HEK293T (cell line): ENCODE measurements around the gene SATB1.

ENCODE experiments used
- CTCF ChIA-PET: fragments of 350-600 bp; formaldehyde crosslinking; extraction: SDS; loops from one replicate; lab custom pipeline; 2021; ENCODE audit warnings: antibody characterized with exemption, inconsistent platforms; lab: Yijun Ruan, JAX
- POLR2A ChIA-PET: fragments of 350-600 bp; formaldehyde crosslinking; extraction: SDS; loops from one replicate; lab custom pipeline; 2020; ENCODE audit warnings: antibody characterized with exemption, inconsistent platforms; lab: Yijun Ruan, JAX
- DNase-seq: peaks from one replicate; pipeline ENCODE4 v3.0.0; 2012; ENCODE audit warnings: mixed read lengths; ENCODE audit errors: extremely low spot score
- ARNT ChIP-seq: fragments of 450-650 bp; IDR thresholded peaks from 2 replicates; pipeline ENCODE4 v1.6.1; 2017; ENCODE audit warnings: mild to moderate bottlenecking
- BHLHE40 ChIP-seq: fragments of 450-650 bp; IDR thresholded peaks from 2 replicates; pipeline ENCODE4 v1.6.1; 2016; ENCODE audit warnings: mild to moderate bottlenecking, moderate library complexity, borderline replicate concordance
- CTBP1 ChIP-seq: fragments of 450-650 bp; IDR thresholded peaks from 2 replicates; pipeline ENCODE4 v1.6.1; 2016; ENCODE audit warnings: borderline replicate concordance
- ELF4 ChIP-seq: fragments of 450-650 bp; IDR thresholded peaks from 2 replicates; pipeline ENCODE4 v1.6.1; 2017; ENCODE audit warnings: antibody characterized with exemption
- FOXA1 ChIP-seq: fragments of 450-650 bp; IDR thresholded peaks from 2 replicates; pipeline ENCODE4 v1.6.1; 2016; ENCODE audit warnings: mild to moderate bottlenecking
- FOXK2 ChIP-seq: fragments of 450-650 bp; IDR thresholded peaks from 2 replicates; pipeline ENCODE4 v1.6.1; 2016; ENCODE audit warnings: mild to moderate bottlenecking
- FOXM1 ChIP-seq: fragments of 450-650 bp; IDR thresholded peaks from 2 replicates; pipeline ENCODE4 v1.6.1; 2017; ENCODE audit warnings: mild to moderate bottlenecking, borderline replicate concordance
- HDGF ChIP-seq: fragments of 450-650 bp; IDR thresholded peaks from 2 replicates; pipeline ENCODE4 v1.6.1; 2017; ENCODE audit warnings: antibody characterized with exemption, borderline replicate concordance
- L3MBTL2 ChIP-seq: fragments of 450-650 bp; conservative IDR thresholded peaks from 2 replicates; pipeline ENCODE4 v1.6.1; 2016; ENCODE audit warnings: mild to moderate bottlenecking
- LEF1 ChIP-seq: fragments of 450-650 bp; IDR thresholded peaks from 2 replicates; pipeline ENCODE4 v1.6.1; 2017; ENCODE audit warnings: mild to moderate bottlenecking, borderline replicate concordance
- NFRKB ChIP-seq: fragments of 450-650 bp; IDR thresholded peaks from 2 replicates; pipeline ENCODE4 v1.6.1; 2016; ENCODE audit warnings: mild to moderate bottlenecking, moderate library complexity
- SP1 ChIP-seq: fragments of 450-650 bp; IDR thresholded peaks from 2 replicates; pipeline ENCODE4 v1.6.1; 2017
- SUZ12 ChIP-seq: fragments of 450-650 bp; IDR thresholded peaks from 2 replicates; pipeline ENCODE4 v1.6.1; 2016; ENCODE audit warnings: mild to moderate bottlenecking
- TARDBP ChIP-seq: fragments of 450-650 bp; IDR thresholded peaks from 2 replicates; pipeline ENCODE4 v1.6.1; 2016
- ZNF384 ChIP-seq: fragments of 450-650 bp; IDR thresholded peaks from 2 replicates; pipeline ENCODE4 v1.6.1; 2016
- TF ChIP-seq, protein P1 (sequence below): fragments of 450-650 bp; IDR thresholded peaks from 2 replicates; pipeline ENCODE4 v1.6.1; 2016

Gene SATB1

DNA sequence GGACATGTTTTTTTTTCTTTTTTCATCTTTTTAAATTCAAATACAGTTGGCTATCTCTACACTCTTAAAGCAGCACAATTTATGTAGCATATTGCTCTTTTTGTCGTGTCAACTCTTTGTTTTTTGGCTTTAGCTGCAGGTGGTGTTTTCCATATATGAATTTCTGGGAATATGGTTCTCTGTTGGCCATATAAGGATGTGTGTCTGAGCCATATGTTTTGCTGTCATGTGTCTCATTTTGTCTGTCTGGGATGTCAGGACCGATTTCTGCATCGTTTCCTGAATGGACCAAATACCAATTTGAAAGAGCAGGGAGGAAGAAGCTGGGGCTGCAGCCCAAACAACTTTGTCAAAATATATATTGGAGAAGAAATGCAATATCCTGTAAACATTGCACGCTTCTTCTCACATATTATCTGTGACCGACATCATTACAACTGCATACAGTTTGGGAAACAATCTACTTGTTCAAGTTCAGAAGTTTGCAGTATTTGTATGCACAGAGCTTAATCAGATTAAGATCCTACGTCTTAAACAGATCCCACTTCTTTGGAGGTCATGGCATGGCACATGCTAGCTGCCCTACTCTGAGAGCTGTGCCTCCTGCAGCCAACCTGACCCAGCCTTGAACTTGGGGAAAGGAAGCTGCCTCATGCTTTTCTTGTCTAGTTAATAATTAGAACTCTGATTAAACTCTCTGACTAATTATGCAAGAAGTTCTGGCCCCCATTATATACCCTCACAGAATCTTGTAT, 4.0 kb upstream of the SATB1 start:
- TF ChIP-seq LEF1 (no peak), ZNF384 (no peak), HDGF (no peak), FOXM1 (no peak), L3MBTL2 (no peak), FOXA1 (no peak)
- CTCF ChIA-PET, result no interaction called here
- DNase-seq, result no peak
- POLR2A ChIA-PET, result no interaction called here

DNA sequence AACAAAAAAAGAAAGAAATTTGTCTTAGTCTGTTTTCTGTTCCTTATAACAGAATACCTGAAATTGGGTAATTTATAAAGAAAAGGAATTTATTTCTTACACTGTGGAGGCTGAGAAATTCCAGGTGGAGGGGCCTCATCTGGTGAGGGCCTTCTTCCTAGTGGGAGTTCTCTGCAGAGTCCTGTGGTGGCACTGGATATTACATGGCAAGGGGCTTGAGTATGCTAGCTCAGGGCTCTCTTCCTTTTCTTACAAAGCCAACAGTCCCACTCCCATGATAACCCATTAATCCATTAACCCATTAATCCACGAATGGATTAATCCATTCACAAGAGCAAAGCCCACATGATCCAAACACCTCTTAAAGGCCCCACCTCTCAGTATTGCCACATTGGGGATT, 2.9 kb upstream of the SATB1 start:
- TF ChIP-seq FOXK2 (no peak), CTBP1 (no peak), ELF4 (no peak), TARDBP (no peak), LEF1 (no peak), L3MBTL2 (no peak), SUZ12 (no peak), ZNF384 (no peak), BHLHE40 (no peak), ARNT (no peak), FOXM1 (no peak), SP1 (no peak), NFRKB (no peak), HDGF (no peak), FOXA1 (no peak)
- TF ChIP-seq, protein P1, sequence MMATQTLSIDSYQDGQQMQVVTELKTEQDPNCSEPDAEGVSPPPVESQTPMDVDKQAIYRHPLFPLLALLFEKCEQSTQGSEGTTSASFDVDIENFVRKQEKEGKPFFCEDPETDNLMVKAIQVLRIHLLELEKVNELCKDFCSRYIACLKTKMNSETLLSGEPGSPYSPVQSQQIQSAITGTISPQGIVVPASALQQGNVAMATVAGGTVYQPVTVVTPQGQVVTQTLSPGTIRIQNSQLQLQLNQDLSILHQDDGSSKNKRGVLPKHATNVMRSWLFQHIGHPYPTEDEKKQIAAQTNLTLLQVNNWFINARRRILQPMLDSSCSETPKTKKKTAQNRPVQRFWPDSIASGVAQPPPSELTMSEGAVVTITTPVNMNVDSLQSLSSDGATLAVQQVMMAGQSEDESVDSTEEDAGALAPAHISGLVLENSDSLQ, result no peak
- POLR2A ChIA-PET, result no interaction called here
- no peak for DNase-seq
- CTCF ChIA-PET, result no interaction called here

DNA sequence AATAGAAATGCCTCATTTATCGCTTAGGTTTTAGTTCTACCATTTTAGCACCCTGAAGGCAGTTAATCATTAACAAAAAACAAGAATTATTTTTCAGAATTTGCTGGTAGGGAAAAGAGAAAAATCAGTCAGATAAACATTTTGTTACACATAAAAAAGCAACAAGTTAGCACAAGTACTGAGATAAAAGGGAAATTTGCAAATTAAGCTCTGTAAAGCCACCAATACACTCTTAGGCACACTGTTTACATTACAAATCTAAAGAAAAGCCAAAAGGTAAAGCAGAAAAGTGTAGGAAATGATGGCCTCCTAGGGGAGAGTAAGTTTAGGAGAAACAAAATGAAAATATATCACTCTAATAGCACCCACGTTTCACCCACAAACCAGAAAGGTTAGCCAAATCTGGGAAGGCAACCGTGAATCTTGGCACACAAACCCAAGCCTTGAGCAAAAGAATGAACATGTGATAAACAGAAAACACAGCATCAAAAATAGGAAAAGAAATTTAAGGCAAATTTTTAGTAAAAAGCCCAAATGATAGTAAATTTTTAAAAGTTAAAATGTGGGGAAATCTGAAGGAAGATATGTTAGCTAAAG, 1.6 kb upstream of the SATB1 start:
- ChIA-PET POLR2A (no interaction called here), CTCF (no interaction called here)
- no peak for DNase-seq

DNA sequence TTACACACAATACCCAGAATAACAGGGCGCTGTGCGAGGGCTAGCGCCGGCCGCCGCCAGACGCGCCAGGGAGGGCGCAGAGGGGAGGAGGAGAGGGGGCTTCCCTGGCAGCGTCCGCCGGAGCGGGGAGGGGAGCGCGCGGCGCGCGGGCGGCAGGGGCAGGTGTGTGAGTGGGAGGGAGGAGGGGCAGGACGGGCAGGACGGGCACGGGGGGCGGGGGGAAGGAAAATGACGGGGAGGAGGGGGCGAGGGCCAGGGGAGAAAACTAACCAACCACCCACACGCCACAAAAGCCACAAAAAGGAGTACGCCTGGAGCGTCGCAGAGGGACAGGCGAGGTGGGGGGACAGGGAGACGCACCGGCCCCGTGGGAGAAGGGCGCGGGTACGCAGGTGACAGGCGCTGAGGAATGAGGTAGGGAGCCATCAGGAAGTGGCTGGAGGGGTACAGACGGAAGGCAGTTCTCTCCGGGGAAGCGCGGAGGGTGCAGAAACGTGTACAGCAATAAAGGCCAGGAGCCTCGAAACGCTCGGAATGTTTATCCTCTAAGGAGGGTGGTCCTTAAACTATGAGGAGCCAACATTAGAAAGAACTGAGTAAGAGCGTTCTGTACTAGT, 610 bp upstream of the SATB1 start:
- POLR2A ChIA-PET, result no interaction called here
- TF ChIP-seq FOXA1 (no peak), LEF1 (no peak), ELF4 (no peak), ZNF384 (no peak)
- DNase-seq, result peak; percentile 27
- CTCF ChIA-PET, result no interaction called here

More for the DNA sequence above, 1.6 kb upstream of the SATB1 start:
- TF ChIP-seq HDGF, result no peak
- TF ChIP-seq, protein P1, result no peak
- no peak for TF ChIP-seq NFRKB
- no peak for TF ChIP-seq TARDBP
- no peak for TF ChIP-seq ELF4
- no peak for TF ChIP-seq LEF1
- no peak for TF ChIP-seq ZNF384
- no peak for TF ChIP-seq ARNT

DNA sequence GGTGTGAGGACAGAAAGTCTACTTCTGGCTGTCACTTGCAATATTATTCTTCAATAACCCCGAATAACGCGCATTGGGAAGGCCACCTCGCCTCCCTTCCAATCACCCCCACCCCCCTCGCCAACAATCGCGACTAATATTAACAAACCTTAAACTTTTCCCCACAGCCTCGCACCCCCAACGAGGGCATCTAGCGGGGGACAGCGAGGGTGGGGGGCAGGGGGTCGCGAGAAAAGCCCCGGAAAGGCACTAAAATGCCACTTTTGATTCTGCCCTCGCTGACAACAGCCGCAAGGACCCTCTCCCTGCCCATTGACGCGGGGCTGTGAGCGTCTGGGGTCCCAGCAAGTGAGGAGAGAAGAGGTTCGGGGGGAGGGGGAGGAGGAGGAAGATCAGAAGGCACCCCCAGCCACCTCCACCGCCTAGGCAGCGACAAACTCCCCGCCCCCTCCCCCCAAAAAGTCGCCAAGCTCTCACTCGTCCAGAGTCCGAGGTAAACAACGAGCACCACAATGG, 868 bp downstream of the SATB1 start:
- DNase-seq, result no peak
- TF ChIP-seq CTBP1 (no peak), L3MBTL2 (peak; percentile 30; the same call in 1 of the 2 replicates)
- ChIA-PET POLR2A (no interaction called here), CTCF (no interaction called here)

DNA sequence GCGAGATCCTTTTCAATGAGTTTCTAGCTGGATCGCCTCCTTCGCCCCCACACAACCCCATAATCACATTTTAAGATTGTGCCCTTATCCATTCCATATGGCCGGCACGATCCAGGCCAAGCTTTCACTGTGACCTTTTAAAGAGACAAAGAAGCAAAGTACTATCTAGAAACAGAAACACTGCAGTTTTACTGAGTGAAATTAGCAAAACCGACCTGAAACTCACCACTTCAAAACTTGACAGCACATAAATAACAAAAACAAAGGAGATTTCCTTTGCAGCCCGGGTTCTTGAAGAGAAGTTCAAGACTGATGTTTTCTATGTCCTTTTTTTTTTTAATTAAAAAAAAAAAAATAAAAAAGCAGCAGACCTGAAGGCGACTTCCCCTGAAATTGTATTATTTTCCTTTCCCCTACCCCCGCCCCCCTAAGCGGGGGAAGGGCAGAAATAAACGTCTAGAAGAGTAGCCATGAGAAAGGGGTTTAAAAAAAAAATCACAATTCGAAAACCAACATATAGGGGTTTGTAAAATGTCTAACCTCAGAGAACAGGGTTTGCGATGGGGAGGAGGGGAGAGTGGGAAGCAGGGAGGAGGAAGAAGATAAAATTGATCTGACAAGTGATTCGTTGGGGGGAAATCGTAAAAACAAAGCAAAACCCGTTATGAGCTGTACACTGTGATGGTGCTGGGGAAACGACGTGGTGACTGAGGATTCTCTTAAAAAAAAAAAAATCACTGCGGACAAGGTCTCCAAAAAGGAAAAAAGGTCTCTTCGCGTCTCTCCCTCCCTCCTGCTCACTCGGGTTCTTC, 1.5 kb downstream of the SATB1 start:
- DNase-seq, result peak; percentile 22
- ChIA-PET POLR2A (no interaction called here), CTCF (no interaction called here)
- no peak for TF ChIP-seq CTBP1
- no peak for TF ChIP-seq BHLHE40
- peak; percentile 53; the same call in 1 of the 2 replicates for TF ChIP-seq FOXM1
- TF ChIP-seq, protein P1, result 0 out of 2 replicates have a peak, but pooled peaks have one; percentile 32
- peak; percentile 49 for TF ChIP-seq ZNF384
- TF ChIP-seq SP1, result no peak
- TF ChIP-seq LEF1, result no peak
- no peak for TF ChIP-seq NFRKB
- no peak for TF ChIP-seq FOXA1
- TF ChIP-seq L3MBTL2, result no peak
- no peak for TF ChIP-seq TARDBP
- TF ChIP-seq SUZ12, result no peak
- TF ChIP-seq FOXK2, result no peak
- no peak for TF ChIP-seq ARNT
- no peak for TF ChIP-seq ELF4
- TF ChIP-seq HDGF, result no peak
